GM21825 (cell line): ENCODE results near the gene KRTAP2-4.
"Not testable (repeated sequence)": the region's sequence is repeated elsewhere in the genome, so short reads cannot be mapped to it uniquely, and the experiment has no call there.

Experiments used
- ATAC-seq: cut with Tn5 transposase; IDR thresholded peaks from one replicate; pipeline ENCODE4 v1.9.1; 2021; ENCODE audit warnings: mild to moderate bottlenecking, moderate library complexity; ENCODE audit not compliant: unreplicated experiment

Gene KRTAP2-4

DNA sequence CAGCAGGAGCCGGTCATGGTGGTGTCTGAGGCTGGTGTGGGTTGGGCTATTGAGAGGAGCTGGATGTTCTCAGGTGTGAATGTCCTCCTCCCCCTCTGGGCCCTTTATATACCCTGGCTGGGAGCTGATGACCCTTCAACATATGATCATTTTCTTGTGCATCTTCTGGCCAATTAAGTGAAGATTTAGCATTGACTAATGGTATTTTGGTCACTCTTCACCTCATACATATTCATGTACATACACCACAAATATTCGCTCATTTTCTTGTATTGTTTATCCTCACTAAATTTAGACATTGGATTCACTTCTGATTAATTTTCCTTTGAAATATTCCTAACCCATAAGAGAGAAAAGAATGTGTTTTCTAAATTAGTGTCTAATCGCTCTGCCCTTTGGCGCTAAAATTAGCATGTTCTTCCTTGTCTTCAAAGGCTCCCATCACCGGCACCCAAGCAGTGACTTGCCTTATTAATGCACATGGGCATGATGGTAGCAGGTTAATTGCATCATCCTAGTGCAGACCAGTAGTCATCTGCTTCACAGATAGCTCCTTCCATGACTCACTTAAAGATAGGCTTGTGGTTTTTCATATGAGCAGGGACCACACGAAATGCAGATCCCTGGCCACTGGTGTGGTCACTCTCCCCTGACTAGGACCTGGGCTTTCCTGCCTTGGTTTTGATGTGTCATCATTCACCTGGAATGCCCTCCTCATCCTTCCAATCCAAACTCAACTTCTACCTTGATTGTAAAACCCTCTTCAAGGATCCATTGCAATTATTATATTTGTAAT, at the start of gene KRTAP2-4:
TSS of gene KRTAP2-4 (minus strand) at position 51 of the 796 bp plus-strand sequence. CDS start at position 17, 34 bp downstream.
- no peak for ATAC-seq

- no peak for ATAC-seq
Observed at GRCh38 chr17:41111151-41111885, 45.6 kb upstream of the KRTAP2-4 start.

- ATAC-seq = not testable (repeated sequence)
Observed at GRCh38 chr17:41108728-41109386, 43.2 kb upstream of the KRTAP2-4 start.

GRCh38 chr17:41107941-41108450, 42.3 kb upstream of the KRTAP2-4 start:
- ATAC-seq = no peak

GRCh38 chr17:41105347-41105746, 39.7 kb upstream of the KRTAP2-4 start, which contains the start of gene KRTAP4-9:
KRTAP4-9 (plus strand) TSS chr17:41105389; CDS start chr17:41105389, 0 bp downstream.
- not testable (repeated sequence) for ATAC-seq

GRCh38 chr17:41104386-41105038, 38.8 kb upstream of the KRTAP2-4 start:
- ATAC-seq = not testable (repeated sequence)

- no peak for ATAC-seq
Observed at GRCh38 chr17:41103896-41104295, 38.2 kb upstream of the KRTAP2-4 start.

DNA sequence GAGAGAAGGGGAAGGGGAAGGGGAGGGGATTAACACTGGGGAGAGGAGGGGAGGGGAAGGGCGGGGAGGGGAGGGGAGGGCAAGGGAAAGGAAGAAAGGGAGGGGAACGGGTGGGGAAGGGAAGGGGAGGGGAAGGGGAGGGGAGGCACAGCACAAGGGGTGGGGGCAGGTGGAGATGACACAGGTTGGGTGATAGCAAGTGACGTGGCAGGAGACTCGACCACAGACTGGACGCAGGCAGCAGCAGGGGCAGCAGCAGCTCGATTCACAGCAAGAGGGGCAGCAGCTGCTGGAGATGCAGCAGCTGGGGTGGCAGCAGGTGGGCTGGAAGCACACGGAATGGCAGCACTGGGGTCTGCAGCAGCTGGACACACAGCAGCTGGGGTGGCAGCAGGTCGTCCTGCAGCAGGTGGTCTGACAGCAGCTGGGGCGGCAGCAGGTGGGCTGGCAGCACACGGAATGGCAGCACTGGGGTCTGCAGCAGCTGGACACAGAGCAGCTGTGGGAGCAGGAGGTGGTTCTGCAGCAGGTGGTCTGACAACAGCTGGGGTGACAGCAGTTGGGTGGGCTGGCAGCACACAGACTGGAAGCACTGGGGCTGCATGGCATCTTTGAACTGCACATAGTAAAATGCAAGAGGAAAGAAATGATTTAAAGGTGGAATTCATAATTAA, 36.0 kb upstream of the KRTAP2-4 start, which contains the start of gene KRTAP4-16:
TSS of gene KRTAP4-16 (minus strand) at position 624 of the 674 bp plus-strand sequence. CDS start at position 624, 0 bp downstream.
- ATAC-seq = no peak

GRCh38 chr17:41099682-41100480, 34.2 kb upstream of the KRTAP2-4 start:
- not testable (repeated sequence) for ATAC-seq

DNA sequence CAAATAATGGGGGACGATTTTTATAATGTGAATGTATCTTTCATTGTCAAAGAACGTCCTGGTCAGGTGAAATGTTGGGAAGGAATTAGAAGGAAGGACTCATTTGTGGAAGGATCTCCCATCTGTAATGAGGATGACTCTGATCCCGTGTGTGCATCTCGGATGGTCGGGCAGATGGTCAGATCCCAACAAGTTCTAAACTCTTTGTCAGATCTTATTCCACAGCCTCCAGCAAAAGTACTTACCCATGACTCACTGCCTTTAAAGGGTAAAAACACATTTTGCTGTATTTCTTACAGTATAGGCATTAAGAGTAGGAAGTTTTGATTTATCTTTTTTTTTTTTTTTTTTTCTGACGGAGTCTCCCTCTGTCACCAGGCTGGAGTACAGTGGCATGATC, 32.8 kb upstream of the KRTAP2-4 start:
- no peak for ATAC-seq

- ATAC-seq = no peak
Observed at GRCh38 chr17:41098042-41098441, 32.4 kb upstream of the KRTAP2-4 start, which contains the start of gene KRTAP4-8. KRTAP4-8 (minus strand) TSS chr17:41098142; CDS start chr17:41098084, 58 bp downstream.

DNA sequence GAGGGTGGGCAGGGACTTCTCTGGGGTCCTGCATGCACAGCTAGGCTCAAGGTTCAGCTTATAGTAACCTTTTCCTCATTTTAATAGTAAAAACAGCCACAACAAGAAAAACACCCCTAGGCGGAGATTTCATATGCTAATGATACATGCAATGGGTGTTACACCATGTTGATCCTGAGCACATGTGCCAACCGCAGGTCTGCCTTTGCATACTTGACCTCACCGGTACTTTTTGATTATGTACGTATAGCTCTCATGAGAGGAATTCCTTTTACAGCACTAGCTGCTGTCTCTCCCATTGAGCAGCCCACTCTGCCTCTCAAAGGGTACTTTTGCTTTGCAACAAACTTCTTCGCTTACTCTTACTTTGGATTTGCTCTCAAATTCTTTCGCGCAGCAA, 30.4 kb upstream of the KRTAP2-4 start:
- ATAC-seq = no peak

DNA sequence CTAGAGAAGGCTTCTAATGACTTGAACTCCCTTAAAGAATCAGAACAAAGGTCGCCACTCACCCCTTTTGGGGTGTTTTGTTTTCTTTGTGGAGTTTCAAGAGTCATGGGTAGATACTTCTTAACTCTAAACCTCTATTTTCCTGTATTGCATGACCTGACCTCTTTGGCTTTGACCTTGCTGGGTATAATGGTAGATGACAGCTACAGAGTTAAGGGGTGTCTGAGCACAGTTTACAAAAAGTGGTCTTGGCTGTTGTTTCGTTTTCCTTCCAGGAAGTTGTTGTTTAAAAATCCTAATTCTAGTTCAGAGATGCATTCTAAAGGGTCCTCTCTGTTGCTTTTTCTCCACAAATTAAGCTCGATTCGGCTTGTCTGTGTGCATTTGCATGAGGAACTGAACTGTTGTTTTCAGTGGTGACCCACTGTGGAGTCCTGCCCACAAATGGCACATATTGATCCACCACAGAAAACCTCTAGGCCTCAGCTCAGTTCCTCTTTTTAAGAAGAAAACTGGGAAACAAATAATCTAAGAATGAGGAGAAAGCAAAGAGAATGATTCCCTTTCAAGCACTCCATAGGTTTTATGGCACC, 23.2 kb upstream of the KRTAP2-4 start:
- not testable (repeated sequence) for ATAC-seq

DNA sequence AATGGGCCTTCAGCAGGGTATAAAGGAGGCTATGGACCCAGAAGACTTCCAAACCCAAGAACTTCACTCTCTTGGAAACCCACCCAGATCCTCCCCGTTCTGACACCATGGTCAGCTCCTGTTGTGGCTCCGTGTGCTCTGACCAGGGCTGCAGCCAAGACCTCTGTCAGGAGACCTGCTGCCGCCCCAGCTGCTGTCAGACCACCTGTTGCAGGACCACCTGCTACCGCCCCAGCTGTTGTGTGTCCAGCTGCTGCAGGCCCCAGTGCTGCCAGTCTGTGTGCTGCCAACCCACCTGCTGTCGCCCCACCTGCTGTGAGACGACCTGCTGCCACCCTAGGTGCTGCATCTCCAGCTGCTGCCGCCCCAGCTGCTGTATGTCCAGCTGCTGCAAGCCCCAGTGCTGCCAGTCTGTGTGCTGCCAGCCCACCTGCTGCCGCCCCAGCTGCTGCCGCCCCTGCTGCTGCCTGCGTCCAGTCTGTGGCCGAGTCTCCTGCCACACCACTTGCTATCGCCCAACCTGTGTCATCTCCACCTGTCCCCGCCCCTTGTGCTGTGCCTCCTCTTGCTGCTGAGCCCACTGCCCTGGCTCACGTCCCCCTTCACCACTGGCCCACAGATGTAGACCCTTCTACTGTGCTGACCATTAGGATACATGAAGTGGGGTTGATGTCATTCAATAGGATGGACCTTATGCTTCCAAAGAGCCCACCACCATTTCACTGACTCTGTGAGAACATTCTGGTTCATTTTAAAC, 18.6 kb upstream of the KRTAP2-4 start, which contains the start of gene KRTAP4-7:
TSS of gene KRTAP4-7 (plus strand) at position 51 of the 757 bp plus-strand sequence. CDS start at position 108, 57 bp downstream.
- not testable (repeated sequence) for ATAC-seq

DNA sequence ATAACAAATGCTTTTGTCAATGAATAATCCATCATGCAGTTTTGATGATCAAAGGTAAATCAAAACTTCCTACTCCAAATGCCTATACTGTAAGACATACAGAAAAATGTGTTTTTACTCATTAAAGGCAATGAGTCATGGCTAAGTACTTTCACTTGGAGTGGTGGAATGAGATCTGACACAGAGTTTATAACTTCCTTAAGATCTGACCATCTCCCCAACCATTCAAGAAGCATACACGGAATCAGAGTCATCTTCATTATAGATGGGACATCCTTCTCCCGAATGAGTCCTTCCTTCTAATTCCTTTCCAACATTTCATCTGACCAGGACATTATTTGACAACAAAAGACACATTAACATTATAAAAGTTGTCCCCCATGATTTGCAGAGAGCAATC, 17.7 kb upstream of the KRTAP2-4 start:
- ATAC-seq = not testable (repeated sequence)

DNA sequence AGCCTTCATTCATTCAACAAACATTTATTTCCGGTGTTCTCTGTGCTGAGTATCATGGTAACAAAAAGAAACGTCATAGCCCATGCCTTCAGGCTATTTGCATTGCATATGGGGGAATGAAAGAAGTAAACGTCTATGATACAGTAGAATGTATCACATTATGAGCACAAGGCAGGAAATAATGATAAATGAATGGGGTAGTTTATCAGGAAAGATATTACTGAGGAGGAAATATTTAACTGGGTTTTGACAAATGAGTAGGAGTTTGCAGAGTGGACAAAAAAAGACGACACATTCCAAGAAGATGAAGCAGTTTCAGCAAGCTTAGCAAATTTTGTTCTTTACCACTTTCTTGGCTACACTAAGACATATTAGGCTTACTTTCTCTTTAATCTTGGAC, 16.9 kb upstream of the KRTAP2-4 start:
- no peak for ATAC-seq

DNA sequence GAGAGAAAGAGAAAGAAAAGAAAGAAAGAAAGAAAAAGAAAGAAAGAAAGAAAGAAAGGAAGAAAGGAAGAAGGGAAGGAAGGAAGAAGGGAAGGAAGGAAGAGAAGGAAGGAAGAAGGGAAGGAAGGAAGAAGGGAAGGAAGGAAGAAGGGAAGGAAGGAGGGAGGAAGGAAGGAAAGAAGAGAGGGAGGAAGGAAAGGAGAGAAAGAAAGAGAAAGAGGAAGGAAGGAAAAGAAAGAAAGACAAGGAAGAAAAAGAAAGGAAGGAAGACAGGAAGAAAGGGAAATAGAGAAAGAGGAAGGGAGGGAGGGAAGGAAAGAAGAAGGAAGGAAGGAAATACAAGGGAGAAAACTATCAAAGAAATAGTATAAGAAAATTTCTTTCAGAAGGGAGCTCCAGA, 11.1 kb upstream of the KRTAP2-4 start:
- no peak for ATAC-seq

- ATAC-seq = no peak
Observed at GRCh38 chr17:41073676-41074075, 8.0 kb upstream of the KRTAP2-4 start.
